ENCODE measurements around the gene IFI27L2. TPM values are rescaled to one million over a fixed set of nuclear protein-coding genes. Genes with fewer than 3 reads are reported as not detected.

Gene IFI27L2
- total RNA-seq, 1 donor from 2014 or later: 30.4 TPM

- TF ChIP-seq CTCF (conservative IDR thresholded peaks at IDR 0.05): no peak
- Mint-ChIP-seq H3K27me3 (ENCODE audit: low read depth) (no peaks in the 10 kb centered on the region), H3K36me3 (ENCODE audit: low read depth) (peaks cover 32% of the 10 kb centered on the region)
Observed at GRCh38 chr14:94081386-94081820, 48.0 kb downstream of the IFI27L2 start.

DNA sequence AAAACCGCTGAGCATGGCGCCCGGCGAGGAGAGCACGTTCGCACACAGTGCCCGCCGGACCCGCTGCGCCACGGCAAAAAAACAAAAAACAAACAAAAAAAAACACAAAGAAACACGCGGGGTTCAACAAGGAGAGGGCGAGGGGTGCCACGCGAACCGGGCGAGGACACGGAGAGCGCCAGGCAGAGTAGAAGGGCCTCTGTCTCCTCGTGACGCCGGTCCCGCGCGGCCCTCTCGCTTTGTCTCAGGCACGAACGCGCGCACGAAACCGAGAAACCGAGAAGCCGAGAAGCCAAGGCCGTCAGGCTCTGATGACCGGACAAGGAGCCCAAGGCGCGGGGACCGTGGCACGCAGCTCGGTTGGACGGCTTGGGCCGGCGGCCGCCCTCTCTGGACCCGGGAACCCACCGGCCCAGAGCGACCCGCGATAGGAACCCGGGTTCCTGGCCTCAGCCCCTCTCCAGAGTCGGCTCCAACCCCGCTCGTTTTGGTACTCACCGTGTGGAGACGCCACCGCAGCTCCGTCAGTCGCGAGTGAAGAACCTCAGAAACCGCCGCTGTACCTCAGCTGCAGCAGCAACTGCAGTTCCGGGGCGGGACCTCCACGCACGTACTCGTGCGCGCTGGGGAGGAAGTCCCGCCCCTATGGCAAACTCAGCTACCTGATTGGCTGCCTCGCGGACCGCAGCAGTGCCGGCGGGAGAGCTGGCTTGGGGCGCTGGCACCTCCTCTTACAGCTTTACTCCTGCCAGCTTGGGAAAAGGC is 48.6 kb downstream of the IFI27L2 start, which contains the start of the genes DDX24 and IFI27L1:
TSS of gene DDX24 (minus strand) at position 582 of the 765 bp plus-strand sequence. CDS start 1,460 bp downstream, outside the sequence.
TSS of gene IFI27L1 (plus strand) at position 690 of the 765 bp plus-strand sequence. CDS start 15,628 bp downstream, outside the sequence.
- no peaks in the 10 kb centered on the region for H3K27me3 Mint-ChIP-seq (ENCODE audit: low read depth)
- peak; percentile 92 for DNase-seq (ENCODE audit: low read depth, low spot score)
- no peaks in the 10 kb centered on the region for H3K9me3 Mint-ChIP-seq
- peaks cover 29% of the 10 kb centered on the region for H3K36me3 Mint-ChIP-seq (ENCODE audit: low read depth)
- peaks cover 53% of the 10 kb centered on the region for H3K4me1 Mint-ChIP-seq
- TF ChIP-seq CTCF (conservative IDR thresholded peaks at IDR 0.05): no peak
- peak within 1 kb of the TSS; percentile 99 for H3K27ac Mint-ChIP-seq (ENCODE audit: unreplicated experiment)
- peak within 1 kb of the TSS; percentile 98 for H3K4me3 Mint-ChIP-seq

More at GRCh38 chr14:94081386-94081820, 48.0 kb downstream of the IFI27L2 start:
- Mint-ChIP-seq H3K4me1 (peaks cover 53% of the 10 kb centered on the region), H3K9me3 (no peaks in the 10 kb centered on the region), H3K4me3 (peak overlapping the region; percentile 98), H3K27ac (ENCODE audit: unreplicated experiment) (peak overlapping the region; percentile 97)
- DNase-seq (ENCODE audit: low read depth, low spot score): no peak

DNA sequence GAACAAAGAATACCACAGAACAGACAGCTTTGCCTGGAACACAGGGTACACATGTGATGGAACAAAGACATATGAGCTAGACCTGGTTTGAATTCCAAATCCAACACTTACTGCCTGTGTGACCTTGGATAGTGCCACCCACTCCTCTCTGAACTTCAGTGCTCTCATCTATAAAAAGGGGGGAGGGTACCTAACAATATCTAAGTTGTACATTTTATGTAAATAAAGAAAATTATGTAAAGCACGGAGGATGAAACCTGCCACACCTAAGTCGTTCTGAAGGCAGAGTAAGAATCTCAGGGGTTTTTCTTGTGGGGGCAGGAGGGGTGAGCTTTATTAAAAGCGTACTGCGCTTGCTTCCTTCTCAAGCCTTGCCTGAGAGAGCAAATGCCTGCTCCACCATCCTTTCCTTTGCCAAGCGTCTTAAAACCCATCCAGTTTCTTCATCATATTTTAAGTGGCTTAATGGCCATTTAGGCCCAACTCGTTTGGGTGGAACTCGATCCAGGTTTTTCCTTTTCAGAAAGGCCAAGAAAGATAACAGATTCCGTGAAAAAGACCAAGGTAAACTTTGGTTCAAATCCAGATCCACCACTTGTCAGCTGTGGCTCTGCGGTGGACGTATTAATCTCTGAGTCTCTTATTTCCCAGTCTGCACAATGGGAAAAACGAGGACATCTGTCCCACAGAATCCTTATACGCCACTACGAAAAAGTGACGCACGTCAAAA is 49.3 kb downstream of the IFI27L2 start:
- no peaks in the 10 kb centered on the region for H3K27me3 Mint-ChIP-seq (ENCODE audit: low read depth)
- no peak for DNase-seq (ENCODE audit: low read depth, low spot score)
- H3K4me1 Mint-ChIP-seq: peaks cover 53% of the 10 kb centered on the region
- H3K36me3 Mint-ChIP-seq (ENCODE audit: low read depth): peaks cover 36% of the 10 kb centered on the region
- peak overlapping the region; percentile 98 for H3K4me3 Mint-ChIP-seq
- peak overlapping the region; percentile 99 for H3K27ac Mint-ChIP-seq (ENCODE audit: unreplicated experiment)
- TF ChIP-seq CTCF (conservative IDR thresholded peaks at IDR 0.05): no peak
- peaks cover 6% of the 10 kb centered on the region for H3K9me3 Mint-ChIP-seq

DNA sequence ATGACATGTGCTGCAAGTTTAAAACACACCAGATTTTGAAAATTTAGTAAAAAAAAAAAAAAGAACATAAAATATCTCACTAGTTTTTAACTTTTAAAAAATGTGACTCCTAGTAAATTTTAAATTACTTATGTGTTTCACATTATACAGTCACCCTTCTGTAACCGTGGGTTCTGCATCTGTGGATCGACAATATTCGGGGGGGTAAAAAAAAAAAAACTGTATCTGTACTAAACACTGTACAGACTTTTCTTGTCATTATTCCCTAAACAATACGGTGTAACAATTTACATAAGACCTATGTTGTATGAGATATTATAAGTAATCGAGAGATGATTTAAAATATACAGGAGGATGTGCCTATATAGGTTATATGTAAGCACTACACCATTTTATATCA is 51.6 kb downstream of the IFI27L2 start:
- Mint-ChIP-seq H3K27me3 (ENCODE audit: low read depth) (no peaks in the 10 kb centered on the region), H3K4me3 (peak overlapping the region; percentile 98), H3K9me3 (peaks cover 13% of the 10 kb centered on the region), H3K27ac (ENCODE audit: unreplicated experiment) (no peak overlapping the region), H3K36me3 (ENCODE audit: low read depth) (peaks cover 44% of the 10 kb centered on the region), H3K4me1 (peaks cover 46% of the 10 kb centered on the region)
- no peak for TF ChIP-seq CTCF (conservative IDR thresholded peaks at IDR 0.05)
- DNase-seq (ENCODE audit: low read depth, low spot score): no peak

Other genes with a start within 250 kb of the IFI27L2 start
- gene FAM181A, start 202.3 kb downstream of the IFI27L2 start, total RNA-seq: 13.4 and 14.7 TPM in 2 replicates
- 3.0 and 3.5 TPM in 2 replicates for gene ASB2, start 153.0 kb downstream of the IFI27L2 start, total RNA-seq
- gene CCDC197, start 132.3 kb downstream of the IFI27L2 start, total RNA-seq: not detected in 2 replicates
- gene OTUB2, start 103.3 kb downstream of the IFI27L2 start, total RNA-seq: 4.4 and 4.8 TPM in 2 replicates
- gene DDX24, start 48.4 kb downstream of the IFI27L2 start, total RNA-seq: 168 and 177 TPM in 2 replicates
- 36.3 and 39.7 TPM in 2 replicates for gene IFI27L1, start 48.3 kb downstream of the IFI27L2 start, total RNA-seq
- gene IFI27, start 18.9 kb downstream of the IFI27L2 start, total RNA-seq: 8.1 and 9.5 TPM in 2 replicates
- gene PPP4R4, start 44.7 kb upstream of the IFI27L2 start, total RNA-seq: 1.1 and 1.6 TPM in 2 replicates
- not detected in 2 replicates for gene SERPINA10, start 163.7 kb upstream of the IFI27L2 start, total RNA-seq
- not detected in 2 replicates for gene SERPINA6, start 193.7 kb upstream of the IFI27L2 start, total RNA-seq
- gene SERPINA2, start 237.1 kb upstream of the IFI27L2 start, total RNA-seq: not detected in 2 replicates